ENCODE results near the gene KRTAP10-4. TPM values are rescaled to one million over a fixed set of nuclear protein-coding genes. Genes with fewer than 3 reads are reported as not detected.
"Not testable (repeated sequence)": the region's sequence is repeated elsewhere in the genome, so short reads cannot be mapped to it uniquely, and the experiment has no call there.

The KRTAP10-4 gene
- not detected in 2 replicates for total RNA-seq (2014; rRNA removed; shearing (Covaris generic))
- not detected in 2 replicates for polyA plus RNA-seq (2015; cell fraction: cytosol; rRNA removed)
- not detected in 2 replicates for polyA plus RNA-seq (2015; cell fraction: nucleus; rRNA removed)

GRCh38 chr21:44573630-44574456, at the start of gene KRTAP10-4:
Gene KRTAP10-4 (plus strand): TSS chr21:44573729. CDS start chr21:44573759, 30 bp downstream.
- DNase-seq (ENCODE audit: low read depth, low spot score); in situ Hi-C loops (cut with HindIII; ENCODE audit: low pct_unique_long_range_greater_than_20kb, low sequenced_read_pairs): not testable (repeated sequence)

GRCh38 chr21:44524414-44525371, 48.8 kb upstream of the KRTAP10-4 start:
- DNase-seq (ENCODE audit: low read depth, low spot score), result no peak
- in situ Hi-C loops (cut with HindIII; ENCODE audit: low pct_unique_long_range_greater_than_20kb, low sequenced_read_pairs), result no loop called here

- no peak for DNase-seq (ENCODE audit: low read depth, low spot score)
- in situ Hi-C loops (cut with HindIII; ENCODE audit: low pct_unique_long_range_greater_than_20kb, low sequenced_read_pairs), result no loop called here
Observed at GRCh38 chr21:44525391-44526095, 48.0 kb upstream of the KRTAP10-4 start.

- DNase-seq (ENCODE audit: low read depth, low spot score), result no peak
- in situ Hi-C loops (cut with HindIII; ENCODE audit: low pct_unique_long_range_greater_than_20kb, low sequenced_read_pairs), result no loop called here
Observed at GRCh38 chr21:44526096-44526997, 47.2 kb upstream of the KRTAP10-4 start.

- DNase-seq (ENCODE audit: low read depth, low spot score), result no peak
- in situ Hi-C loops (cut with HindIII; ENCODE audit: low pct_unique_long_range_greater_than_20kb, low sequenced_read_pairs), result no loop called here
Observed at GRCh38 chr21:44527156-44527982, 46.2 kb upstream of the KRTAP10-4 start.

GRCh38 chr21:44527983-44528633, 45.4 kb upstream of the KRTAP10-4 start:
- DNase-seq (ENCODE audit: low read depth, low spot score), result no peak
- in situ Hi-C loops (cut with HindIII; ENCODE audit: low pct_unique_long_range_greater_than_20kb, low sequenced_read_pairs), result no loop called here

GRCh38 chr21:44528634-44528995, 44.9 kb upstream of the KRTAP10-4 start:
- in situ Hi-C loops (cut with HindIII; ENCODE audit: low pct_unique_long_range_greater_than_20kb, low sequenced_read_pairs), result no loop called here
- DNase-seq (ENCODE audit: low read depth, low spot score), result no peak

GRCh38 chr21:44529011-44529421, 44.5 kb upstream of the KRTAP10-4 start:
- no peak for DNase-seq (ENCODE audit: low read depth, low spot score)
- in situ Hi-C loops (cut with HindIII; ENCODE audit: low pct_unique_long_range_greater_than_20kb, low sequenced_read_pairs), result no loop called here

- DNase-seq (ENCODE audit: low read depth, low spot score), result no peak
- in situ Hi-C loops (cut with HindIII; ENCODE audit: low pct_unique_long_range_greater_than_20kb, low sequenced_read_pairs), result no loop called here
Observed at GRCh38 chr21:44529503-44530125, 43.9 kb upstream of the KRTAP10-4 start.

- no peak for DNase-seq (ENCODE audit: low read depth, low spot score)
- in situ Hi-C loops (cut with HindIII; ENCODE audit: low pct_unique_long_range_greater_than_20kb, low sequenced_read_pairs), result no loop called here
Observed at GRCh38 chr21:44530221-44530902, 43.2 kb upstream of the KRTAP10-4 start.

GRCh38 chr21:44530903-44531605, 42.5 kb upstream of the KRTAP10-4 start:
- DNase-seq (ENCODE audit: low read depth, low spot score), result no peak
- in situ Hi-C loops (cut with HindIII; ENCODE audit: low pct_unique_long_range_greater_than_20kb, low sequenced_read_pairs), result no loop called here

- in situ Hi-C loops (cut with HindIII; ENCODE audit: low pct_unique_long_range_greater_than_20kb, low sequenced_read_pairs), result no loop called here
- DNase-seq (ENCODE audit: low read depth, low spot score), result no peak
Observed at GRCh38 chr21:44531606-44532564, 41.6 kb upstream of the KRTAP10-4 start.

GRCh38 chr21:44532712-44533111, 40.8 kb upstream of the KRTAP10-4 start:
- in situ Hi-C loops (cut with HindIII; ENCODE audit: low pct_unique_long_range_greater_than_20kb, low sequenced_read_pairs), result no loop called here

More at GRCh38 chr21:44532712-44533111, 40.8 kb upstream of the KRTAP10-4 start:
- DNase-seq (ENCODE audit: low read depth, low spot score), result no peak

Measured in SK-MEL-5 (cell line).